Endothelial cell of umbilical vein (primary cell): ENCODE data around the gene PTPRK.

Experiments used
- CTCF ChIP-seq, 2 donors: IDR thresholded peaks; 1 replicate in 1 of 2; 2 replicates in 1 of 2; pipeline ENCODE4 v1.5.1; 2011; ENCODE audit warnings: low read length in 2 of 2, mild to moderate bottlenecking in 2 of 2, moderate library complexity in 2 of 2, control low read depth in 1 of 2, inconsistent platforms in 1 of 2, low read depth in 1 of 2; ENCODE audit not compliant: insufficient read depth in 1 of 2; ENCODE audit errors: extremely low read depth in 1 of 2
- EZH2 ChIP-seq: IDR thresholded peaks from 2 replicates; pipeline ENCODE4 v1.6.1; 2012; ENCODE audit warnings: borderline replicate concordance, low read depth, mild to moderate bottlenecking, moderate library complexity, low read length, inconsistent platforms; ENCODE audit not compliant: severe bottlenecking
- JUN ChIP-seq: IDR thresholded peaks from 2 replicates; pipeline ENCODE4 v1.6.1; 2011; ENCODE audit warnings: borderline replicate concordance, low read depth; ENCODE audit not compliant: insufficient read length, insufficient read depth
- MAX ChIP-seq: IDR thresholded peaks from 2 replicates; pipeline ENCODE4 v1.6.1; 2011; ENCODE audit not compliant: insufficient read depth, insufficient read length
- POLR2A ChIP-seq: IDR thresholded peaks from 2 replicates; pipeline ENCODE4 v1.6.1; 2012; ENCODE audit warnings: low read depth, mild to moderate bottlenecking, control low read depth, low read length
- POLR2AphosphoS5 ChIP-seq: IDR thresholded peaks from 2 replicates; pipeline ENCODE4 v1.6.1; 2012; ENCODE audit warnings: low read depth, mild to moderate bottlenecking, control low read depth, low read length, moderate library complexity; ENCODE audit not compliant: insufficient read depth

- no peak for TF ChIP-seq EZH2
- TF ChIP-seq CTCF (IDR thresholded peaks at IDR 0.05; ENCODE audit: extremely low read depth in 1 of 2, insufficient read depth in 1 of 2, low read depth in 1 of 2, low read length in 2 of 2), result no peak
- no peak for TF ChIP-seq MAX
- TF ChIP-seq POLR2A, result no peak
- TF ChIP-seq JUN, result no peak
- TF ChIP-seq POLR2AphosphoS5, result no peak
These were observed 569.7 kb downstream of the PTPRK start for GRCh38 chr6:127950566-127951145.
